ENCODE measurements around the gene LIN37. TPM values are rescaled to one million over a fixed set of nuclear protein-coding genes. Genes with fewer than 3 reads are reported as not detected.
"Not testable (repeated sequence)": the region's sequence is repeated elsewhere in the genome, so short reads cannot be mapped to it uniquely, and the experiment has no call there.

The LIN37 gene
- total RNA-seq, 1 experiment from 2014 or later: 23.5 TPM

DNA sequence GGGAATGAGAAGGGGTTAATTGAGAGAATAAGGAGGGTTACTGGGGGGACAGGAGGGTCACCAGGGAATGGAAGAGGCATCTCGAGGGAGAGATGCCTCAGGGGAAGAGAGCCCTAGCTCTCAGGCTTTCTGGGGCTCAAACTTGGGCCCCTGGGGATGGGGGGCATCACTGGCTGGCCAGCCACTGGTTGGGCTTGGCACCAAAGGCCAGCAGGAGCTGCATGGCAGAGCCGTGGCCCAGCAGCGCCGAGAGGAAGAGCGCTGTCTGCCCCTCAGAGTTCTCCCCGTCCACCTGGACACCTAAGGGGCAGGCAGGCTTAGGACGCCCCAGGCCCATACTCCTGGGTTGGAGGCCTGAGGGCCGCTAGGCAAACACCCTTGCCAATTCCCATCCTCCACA lies 44.5 kb downstream of the LIN37 start:
- ATAC-seq (no peak), DNase-seq (ENCODE audit: low read depth, low spot score) (no peak)
- H3K27ac ChIP-seq (ENCODE audit: low read length): no peak overlapping the region
- no peaks in the 10 kb centered on the region; the same call in 1 of the 2 replicates for H3K4me1 ChIP-seq (ENCODE audit: control insufficient read depth, insufficient read depth, low read length)
- no TSS peak for BruUV-seq (replicated peaks)
- intact Hi-C loops (cut with micrococcal nuclease; ENCODE audit: unreplicated experiment): no loop called here
- no peak overlapping the region for H3K4me3 ChIP-seq (ENCODE audit: low read depth in 2 of 2, low read length in 2 of 2)
- H3K27me3 ChIP-seq (ENCODE audit: control insufficient read depth, insufficient read depth, low read length): no peaks in the 10 kb centered on the region
- CTCF ChIA-PET: no interaction called here
- POLR2A ChIA-PET: no interaction called here
- H3K9me3 ChIP-seq (ENCODE audit: control insufficient read depth, insufficient read depth, low read depth, low read length): no peaks in the 10 kb centered on the region
- H3K36me3 ChIP-seq (ENCODE audit: control insufficient read depth, insufficient read depth, low read length): no peaks in the 10 kb centered on the region
- TF ChIP-seq, protein P1, sequence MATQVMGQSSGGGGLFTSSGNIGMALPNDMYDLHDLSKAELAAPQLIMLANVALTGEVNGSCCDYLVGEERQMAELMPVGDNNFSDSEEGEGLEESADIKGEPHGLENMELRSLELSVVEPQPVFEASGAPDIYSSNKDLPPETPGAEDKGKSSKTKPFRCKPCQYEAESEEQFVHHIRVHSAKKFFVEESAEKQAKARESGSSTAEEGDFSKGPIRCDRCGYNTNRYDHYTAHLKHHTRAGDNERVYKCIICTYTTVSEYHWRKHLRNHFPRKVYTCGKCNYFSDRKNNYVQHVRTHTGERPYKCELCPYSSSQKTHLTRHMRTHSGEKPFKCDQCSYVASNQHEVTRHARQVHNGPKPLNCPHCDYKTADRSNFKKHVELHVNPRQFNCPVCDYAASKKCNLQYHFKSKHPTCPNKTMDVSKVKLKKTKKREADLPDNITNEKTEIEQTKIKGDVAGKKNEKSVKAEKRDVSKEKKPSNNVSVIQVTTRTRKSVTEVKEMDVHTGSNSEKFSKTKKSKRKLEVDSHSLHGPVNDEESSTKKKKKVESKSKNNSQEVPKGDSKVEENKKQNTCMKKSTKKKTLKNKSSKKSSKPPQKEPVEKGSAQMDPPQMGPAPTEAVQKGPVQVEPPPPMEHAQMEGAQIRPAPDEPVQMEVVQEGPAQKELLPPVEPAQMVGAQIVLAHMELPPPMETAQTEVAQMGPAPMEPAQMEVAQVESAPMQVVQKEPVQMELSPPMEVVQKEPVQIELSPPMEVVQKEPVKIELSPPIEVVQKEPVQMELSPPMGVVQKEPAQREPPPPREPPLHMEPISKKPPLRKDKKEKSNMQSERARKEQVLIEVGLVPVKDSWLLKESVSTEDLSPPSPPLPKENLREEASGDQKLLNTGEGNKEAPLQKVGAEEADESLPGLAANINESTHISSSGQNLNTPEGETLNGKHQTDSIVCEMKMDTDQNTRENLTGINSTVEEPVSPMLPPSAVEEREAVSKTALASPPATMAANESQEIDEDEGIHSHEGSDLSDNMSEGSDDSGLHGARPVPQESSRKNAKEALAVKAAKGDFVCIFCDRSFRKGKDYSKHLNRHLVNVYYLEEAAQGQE (IDR thresholded peaks at IDR 0.05; ENCODE audit: insufficient read depth in 1 of 2, low read depth in 2 of 2, low read length in 1 of 2): no peak
- TF ChIP-seq SIN3A (IDR thresholded peaks at IDR 0.05; ENCODE audit: borderline replicate concordance, insufficient read depth, low read depth, low read length) (no peak), TCF7L2 (IDR thresholded peaks at IDR 0.05; ENCODE audit: low read depth, low read length) (no peak), POLR2AphosphoS5 (IDR thresholded peaks at IDR 0.05; ENCODE audit: low read depth, low read length) (no peak)
- TF ChIP-seq, protein P2, sequence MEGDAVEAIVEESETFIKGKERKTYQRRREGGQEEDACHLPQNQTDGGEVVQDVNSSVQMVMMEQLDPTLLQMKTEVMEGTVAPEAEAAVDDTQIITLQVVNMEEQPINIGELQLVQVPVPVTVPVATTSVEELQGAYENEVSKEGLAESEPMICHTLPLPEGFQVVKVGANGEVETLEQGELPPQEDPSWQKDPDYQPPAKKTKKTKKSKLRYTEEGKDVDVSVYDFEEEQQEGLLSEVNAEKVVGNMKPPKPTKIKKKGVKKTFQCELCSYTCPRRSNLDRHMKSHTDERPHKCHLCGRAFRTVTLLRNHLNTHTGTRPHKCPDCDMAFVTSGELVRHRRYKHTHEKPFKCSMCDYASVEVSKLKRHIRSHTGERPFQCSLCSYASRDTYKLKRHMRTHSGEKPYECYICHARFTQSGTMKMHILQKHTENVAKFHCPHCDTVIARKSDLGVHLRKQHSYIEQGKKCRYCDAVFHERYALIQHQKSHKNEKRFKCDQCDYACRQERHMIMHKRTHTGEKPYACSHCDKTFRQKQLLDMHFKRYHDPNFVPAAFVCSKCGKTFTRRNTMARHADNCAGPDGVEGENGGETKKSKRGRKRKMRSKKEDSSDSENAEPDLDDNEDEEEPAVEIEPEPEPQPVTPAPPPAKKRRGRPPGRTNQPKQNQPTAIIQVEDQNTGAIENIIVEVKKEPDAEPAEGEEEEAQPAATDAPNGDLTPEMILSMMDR (IDR thresholded peaks at IDR 0.05): no peak
- in situ Hi-C loops (cut with HindIII; ENCODE audit: low pct_unique_long_range_greater_than_20kb, low sequenced_read_pairs): no loop called here

DNA sequence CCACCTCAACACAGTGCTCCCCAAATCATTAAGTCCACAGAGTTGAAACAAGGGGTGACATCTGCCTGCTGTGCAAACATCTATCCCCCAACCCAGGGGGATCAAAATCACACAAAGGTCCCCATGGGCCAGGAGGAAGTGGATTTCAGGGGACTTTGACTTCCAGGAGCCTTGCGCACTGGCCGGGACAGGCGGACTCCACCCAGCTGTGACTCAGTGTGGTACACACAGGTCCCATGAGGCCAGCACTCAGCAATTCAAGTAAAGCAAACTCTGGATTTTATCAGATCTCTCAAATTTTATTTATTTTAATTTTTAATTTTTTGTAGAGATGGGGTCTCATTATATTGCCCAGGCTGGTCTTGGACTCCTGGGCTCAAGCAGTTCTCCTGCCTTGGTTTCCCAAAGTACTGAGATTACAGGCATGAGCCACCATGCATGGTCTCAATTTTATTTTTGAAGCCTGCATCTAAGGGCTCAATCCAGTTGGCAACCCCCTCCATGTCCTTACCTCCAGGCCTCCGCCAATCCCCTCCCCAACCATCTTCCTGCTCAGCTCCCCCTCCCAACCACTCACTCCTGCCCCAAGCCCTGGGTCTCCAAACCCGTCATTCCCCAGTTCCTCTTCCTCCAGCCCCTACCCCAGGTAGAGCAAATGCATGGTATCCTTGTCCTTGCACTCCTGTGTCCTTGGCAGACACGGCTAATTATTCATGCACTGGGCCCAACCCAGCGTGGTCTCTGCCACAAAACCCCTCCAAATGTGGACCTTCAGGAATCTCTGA lies 45.2 kb downstream of the LIN37 start:
- intact Hi-C loops (cut with micrococcal nuclease; ENCODE audit: unreplicated experiment) (no loop called here), in situ Hi-C loops (cut with HindIII; ENCODE audit: low pct_unique_long_range_greater_than_20kb, low sequenced_read_pairs) (no loop called here)
- ChIA-PET POLR2A (no interaction called here), CTCF (no interaction called here)
- H3K36me3 ChIP-seq (ENCODE audit: control insufficient read depth, insufficient read depth, low read length): no peaks in the 10 kb centered on the region
- no peak for DNase-seq (ENCODE audit: low read depth, low spot score)
- ATAC-seq: no peak
- H3K4me3 ChIP-seq (ENCODE audit: low read depth in 2 of 2, low read length in 2 of 2): no peak overlapping the region
- H3K9me3 ChIP-seq (ENCODE audit: control insufficient read depth, insufficient read depth, low read depth, low read length): no peaks in the 10 kb centered on the region
- no peaks in the 10 kb centered on the region; the same call in 1 of the 2 replicates for H3K4me1 ChIP-seq (ENCODE audit: control insufficient read depth, insufficient read depth, low read length)
- no peak overlapping the region for H3K27ac ChIP-seq (ENCODE audit: low read length)
- TF ChIP-seq, protein P2 (IDR thresholded peaks at IDR 0.05): no peak
- TF ChIP-seq SIN3A (IDR thresholded peaks at IDR 0.05; ENCODE audit: borderline replicate concordance, insufficient read depth, low read depth, low read length): no peak
- no peak for TF ChIP-seq POLR2AphosphoS5 (IDR thresholded peaks at IDR 0.05; ENCODE audit: low read depth, low read length)
- no peak for TF ChIP-seq TCF7L2 (IDR thresholded peaks at IDR 0.05; ENCODE audit: low read depth, low read length)
- TF ChIP-seq, protein P1 (IDR thresholded peaks at IDR 0.05; ENCODE audit: insufficient read depth in 1 of 2, low read depth in 2 of 2, low read length in 1 of 2): no peak
- H3K27me3 ChIP-seq (ENCODE audit: control insufficient read depth, insufficient read depth, low read length): no peaks in the 10 kb centered on the region
- BruUV-seq (replicated peaks): no TSS peak

DNA sequence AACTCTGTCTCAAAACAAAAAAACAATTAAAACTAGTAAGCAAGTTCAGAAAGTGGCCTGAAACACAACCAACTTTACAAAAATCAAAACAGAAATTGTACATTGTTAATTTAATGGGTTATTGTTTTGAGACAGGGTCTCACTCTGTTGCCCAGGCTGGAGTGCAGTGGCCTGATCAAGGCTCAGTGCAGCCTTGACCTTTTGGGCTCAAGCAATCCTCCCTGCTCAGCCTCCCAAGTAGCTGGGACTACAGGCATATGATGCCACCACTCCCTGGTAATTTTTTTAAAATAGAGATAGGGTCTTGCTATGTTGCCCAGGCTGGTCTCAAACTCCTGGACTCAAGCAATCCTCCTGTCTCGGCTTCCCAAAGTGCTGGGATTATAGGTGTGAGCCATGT lies 47.2 kb downstream of the LIN37 start:
- H3K36me3 ChIP-seq (ENCODE audit: control insufficient read depth, insufficient read depth, low read length); BruUV-seq (replicated peaks); H3K27ac ChIP-seq (ENCODE audit: low read length); DNase-seq (ENCODE audit: low read depth, low spot score); in situ Hi-C loops (cut with HindIII; ENCODE audit: low pct_unique_long_range_greater_than_20kb, low sequenced_read_pairs); ATAC-seq; H3K4me3 ChIP-seq (ENCODE audit: low read depth in 2 of 2, low read length in 2 of 2); intact Hi-C loops (cut with micrococcal nuclease; ENCODE audit: unreplicated experiment); H3K27me3 ChIP-seq (ENCODE audit: control insufficient read depth, insufficient read depth, low read length); H3K9me3 ChIP-seq (ENCODE audit: control insufficient read depth, insufficient read depth, low read depth, low read length); CTCF ChIA-PET; H3K4me1 ChIP-seq (ENCODE audit: control insufficient read depth, insufficient read depth, low read length); POLR2A ChIA-PET: not testable (repeated sequence)

All from Panc1 (cell line).